Cardiac fibroblast (primary cell): ENCODE data around the gene RCAN2.
A peak's percentile ranks its signal among the peaks of the same experiment; 100 is the strongest.

Experiments
- DNase-seq, 2 donors: peaks; one replicate each; pipeline versions ENCODE4 v3.0.0 to v3.0.0-alpha.2; 2010; ENCODE audit warnings: low read depth in 2 of 2
- H3K4me3 ChIP-seq, 2 donors: replicated peaks in 1 of 2; 1 replicate in 1 of 2; 2 replicates in 1 of 2; pipeline ENCODE4 v1.5.1; 2011; ENCODE audit warnings: low read depth in 2 of 2, low read length in 2 of 2, mild to moderate bottlenecking in 2 of 2, moderate library complexity in 1 of 2
- CTCF ChIP-seq: IDR thresholded peaks from one replicate; pipeline ENCODE4 v1.5.1; 2011; ENCODE audit warnings: low read depth, mild to moderate bottlenecking, low read length, inconsistent platforms

Gene RCAN2

GRCh38 chr6:46270336-46270735 lies 220.9 kb downstream of the RCAN2 start:
- no peak overlapping the region for H3K4me3 ChIP-seq
- no peak for DNase-seq
- no peak for TF ChIP-seq CTCF

DNA sequence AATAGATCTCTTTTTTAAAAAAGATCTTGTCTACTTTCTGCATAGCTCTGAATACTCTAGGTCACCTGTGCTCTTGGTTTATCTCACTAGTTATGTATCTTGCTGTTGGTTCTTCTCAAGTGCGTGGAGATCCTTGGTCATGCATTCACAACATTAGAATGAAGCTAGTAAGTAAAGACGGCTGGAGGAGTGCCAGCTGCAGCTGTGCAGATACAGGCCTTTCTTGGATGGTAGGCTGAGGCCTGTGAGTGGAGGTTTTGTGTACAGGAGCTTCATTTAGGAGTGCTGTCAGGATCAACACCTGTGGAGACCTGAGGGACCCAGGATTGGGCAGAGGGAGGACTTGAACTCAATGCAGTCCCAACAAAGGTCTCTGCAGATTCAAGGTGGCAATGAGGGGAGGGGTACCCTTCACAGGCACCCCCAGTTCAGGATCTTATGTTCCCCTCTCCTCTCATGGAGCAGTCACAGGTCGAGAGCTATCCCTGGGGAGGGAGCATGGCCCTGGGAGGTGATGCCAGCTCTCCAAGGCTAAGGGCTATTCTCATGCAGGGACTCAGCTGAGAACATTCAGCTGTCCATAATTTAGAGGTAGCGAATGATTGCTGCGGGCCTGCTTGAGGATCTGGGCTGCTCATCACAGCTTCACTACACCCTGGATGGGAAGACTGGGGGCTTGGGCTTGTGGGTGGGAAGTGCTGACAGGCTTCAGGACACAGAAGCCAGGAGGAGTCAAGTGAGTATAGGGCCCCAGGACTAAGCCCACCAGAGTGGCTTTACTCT lies 221.6 kb downstream of the RCAN2 start:
- peak; percentile 9 for DNase-seq
- H3K4me3 ChIP-seq = no peak overlapping the region

DNA sequence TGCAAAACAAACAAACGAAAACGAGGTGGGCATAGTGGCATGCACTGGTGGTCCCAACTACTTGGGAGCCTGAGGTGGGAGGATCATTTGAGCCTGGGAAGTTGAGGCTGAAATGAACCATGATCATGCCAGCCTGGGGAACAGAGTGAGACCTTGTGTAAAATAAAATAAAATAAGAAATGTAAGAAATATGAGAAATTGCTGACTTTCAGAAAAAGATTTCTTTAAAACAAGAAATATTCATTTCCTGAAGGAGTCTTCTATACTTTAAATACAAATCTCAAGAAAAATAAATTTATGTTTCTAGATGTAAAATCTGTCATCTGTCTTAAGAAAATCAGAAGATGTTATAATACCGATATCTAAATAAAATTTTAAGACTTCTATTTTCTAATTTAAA lies 223.7 kb downstream of the RCAN2 start:
- no peak for DNase-seq
- TF ChIP-seq CTCF = no peak
- H3K4me3 ChIP-seq = no peak overlapping the region

More for the DNA sequence above, 221.6 kb downstream of the RCAN2 start:
- no peak for TF ChIP-seq CTCF

- no peak overlapping the region for H3K4me3 ChIP-seq
- no peak for TF ChIP-seq CTCF
- no peak for DNase-seq
Observed at GRCh38 chr6:46265373-46265772, 225.9 kb downstream of the RCAN2 start.

GRCh38 chr6:46263707-46264086 lies 227.6 kb downstream of the RCAN2 start:
- TF ChIP-seq CTCF = no peak
- H3K4me3 ChIP-seq = no peak overlapping the region
- peak; percentile 85 to 91 for DNase-seq

DNA sequence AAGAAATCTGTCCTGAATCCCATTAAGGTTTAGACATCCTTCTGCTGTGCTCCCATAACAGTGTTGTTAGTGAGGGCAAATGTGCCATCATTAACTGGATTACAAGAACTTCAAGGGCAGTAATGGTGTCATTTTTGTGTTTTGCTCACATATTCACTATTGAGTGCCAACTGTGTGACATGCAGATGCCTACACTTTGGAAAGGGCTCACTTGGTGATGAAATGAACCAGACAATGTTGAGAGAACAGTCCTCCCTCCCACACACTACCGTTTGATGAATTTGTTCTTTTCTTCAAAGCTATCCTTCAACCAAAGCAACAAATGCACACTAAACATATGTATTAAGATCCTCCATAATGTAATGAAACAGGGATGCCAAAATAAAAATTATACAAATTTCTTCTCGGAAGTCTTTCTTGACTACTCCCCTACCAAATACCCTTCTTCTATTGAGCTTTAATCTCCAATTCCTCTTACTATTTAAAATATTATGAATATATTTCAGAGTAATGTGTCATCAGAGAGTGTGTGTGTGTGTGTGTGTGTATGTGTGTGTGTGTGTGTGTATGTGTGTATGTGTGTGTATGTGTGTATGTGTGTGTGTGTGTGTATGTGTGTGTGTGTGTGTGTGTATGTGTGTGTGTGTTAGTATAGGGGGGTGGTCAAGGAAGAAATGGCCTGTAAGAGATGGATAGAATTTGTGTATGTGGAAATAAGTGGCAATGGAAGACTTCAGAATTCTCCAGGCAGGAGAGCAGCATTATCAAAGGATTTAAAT lies 228.1 kb downstream of the RCAN2 start:
- TF ChIP-seq CTCF = no peak
- no peak overlapping the region for H3K4me3 ChIP-seq
- peak; percentile 4 to 31 for DNase-seq
